Colonic mucosa (tissue), 4 donors: ENCODE results near the gene POU3F1. TPM values are rescaled to one million over a fixed set of nuclear protein-coding genes. Genes with fewer than 3 reads are reported as not detected.

Experiments used
- DNase-seq: peaks from one replicate; pipeline ENCODE4 v3.0.0-alpha.2; 2020
- H3K27ac ChIP-seq: fragments of 200-600 bp; one replicate; pipeline ENCODE4 v1.8.0; 2021
- H3K27me3 ChIP-seq: fragments of 200-600 bp; one replicate; pipeline ENCODE4 v1.8.0; 2021
- H3K36me3 ChIP-seq: fragments of 200-600 bp; one replicate; pipeline ENCODE4 v1.8.0; 2021
- H3K4me1 ChIP-seq: fragments of 200-600 bp; one replicate; pipeline ENCODE4 v1.8.0; 2021; ENCODE audit warnings: mild to moderate bottlenecking
- H3K4me3 ChIP-seq: fragments of 200-600 bp; one replicate; pipeline ENCODE4 v1.8.0; 2021
- H3K9ac ChIP-seq, 2 donors: one replicate each; pipeline ENCODE4 v1.7.0; 2013; ENCODE audit warnings: control low read depth in 2 of 2, low read depth in 2 of 2, low read length in 2 of 2
- H3K9me3 ChIP-seq: fragments of 200-600 bp; one replicate; pipeline ENCODE4 v1.8.0; 2021
- intact Hi-C: fragments of 100-400 bp; cut with DNase I; formaldehyde crosslinking; loops from one replicate; pipeline ENCODE4 v1.14.1; 2022
- total RNA-seq, 2 donors: library from RNA; stranded (reverse); fragmentation: NEBNext Ultra II Directional in 1 of 2; extraction: Animal tissue kit (Norgen Biotek cat#: 25700) in 1 of 2; gene quantifications; one replicate each; pipeline ENCODE4 v1.2.1, GENCODE V29; 2021
- TF ChIP-seq, protein P1 (sequence below): fragments of 200-600 bp; IDR thresholded peaks from one replicate; pipeline ENCODE4 v1.8.0; 2022; ENCODE audit warnings: antibody characterized with exemption, mild to moderate bottlenecking
- donor health status: healthy.
- donor health status: DM: no; HTN: no; CAD: no.
- donor health status: DM: no; HTN: no; CAD: no.

Gene POU3F1
- total RNA-seq, 2 donors from 2014 or later: not detected

DNA sequence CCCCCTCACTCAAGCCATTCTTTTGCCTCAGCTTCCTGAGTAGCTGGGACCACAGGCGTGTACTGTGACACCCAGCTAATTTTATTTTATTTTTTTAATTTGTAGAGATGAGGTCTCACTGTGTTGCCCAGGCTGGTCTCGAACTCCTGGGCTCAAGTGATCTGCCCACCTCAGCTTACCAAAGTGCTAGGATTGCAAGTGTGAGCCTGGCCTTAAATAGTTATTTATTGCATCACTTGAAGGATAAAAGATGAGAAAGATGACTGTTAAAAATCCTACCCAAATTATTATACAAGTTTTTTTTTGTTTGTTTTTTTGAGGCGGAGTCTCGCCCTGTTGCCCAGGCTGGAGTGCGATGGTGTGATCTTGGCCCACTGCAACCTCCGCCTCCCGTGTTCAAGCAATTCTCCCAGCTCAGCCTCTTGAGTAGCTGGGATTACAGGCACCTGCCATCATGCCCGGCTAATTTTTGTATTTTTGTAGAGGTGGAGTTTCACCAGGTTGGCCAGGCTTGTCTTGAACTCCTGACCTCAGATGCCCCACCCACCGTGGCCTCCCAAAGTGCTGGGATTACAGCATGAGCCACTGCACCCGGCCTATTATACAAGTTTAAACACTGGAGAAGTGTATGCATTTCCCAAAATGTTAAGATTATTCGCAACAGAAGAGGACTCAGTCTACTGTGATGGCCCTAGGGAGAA, 31.7 kb downstream of the POU3F1 start:
- H3K4me3 ChIP-seq: no peak overlapping the region
- TF ChIP-seq, protein P1, sequence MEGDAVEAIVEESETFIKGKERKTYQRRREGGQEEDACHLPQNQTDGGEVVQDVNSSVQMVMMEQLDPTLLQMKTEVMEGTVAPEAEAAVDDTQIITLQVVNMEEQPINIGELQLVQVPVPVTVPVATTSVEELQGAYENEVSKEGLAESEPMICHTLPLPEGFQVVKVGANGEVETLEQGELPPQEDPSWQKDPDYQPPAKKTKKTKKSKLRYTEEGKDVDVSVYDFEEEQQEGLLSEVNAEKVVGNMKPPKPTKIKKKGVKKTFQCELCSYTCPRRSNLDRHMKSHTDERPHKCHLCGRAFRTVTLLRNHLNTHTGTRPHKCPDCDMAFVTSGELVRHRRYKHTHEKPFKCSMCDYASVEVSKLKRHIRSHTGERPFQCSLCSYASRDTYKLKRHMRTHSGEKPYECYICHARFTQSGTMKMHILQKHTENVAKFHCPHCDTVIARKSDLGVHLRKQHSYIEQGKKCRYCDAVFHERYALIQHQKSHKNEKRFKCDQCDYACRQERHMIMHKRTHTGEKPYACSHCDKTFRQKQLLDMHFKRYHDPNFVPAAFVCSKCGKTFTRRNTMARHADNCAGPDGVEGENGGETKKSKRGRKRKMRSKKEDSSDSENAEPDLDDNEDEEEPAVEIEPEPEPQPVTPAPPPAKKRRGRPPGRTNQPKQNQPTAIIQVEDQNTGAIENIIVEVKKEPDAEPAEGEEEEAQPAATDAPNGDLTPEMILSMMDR: no peak
- H3K4me1 ChIP-seq: no peaks in the 10 kb centered on the region
- H3K9ac ChIP-seq: no peak overlapping the region
- intact Hi-C loops: no loop called here
- peaks cover 10% of the 10 kb centered on the region for H3K36me3 ChIP-seq
- no peaks in the 10 kb centered on the region for H3K27me3 ChIP-seq
- H3K27ac ChIP-seq: no peak overlapping the region
- H3K9me3 ChIP-seq: no peaks in the 10 kb centered on the region
- DNase-seq: no peak

DNA sequence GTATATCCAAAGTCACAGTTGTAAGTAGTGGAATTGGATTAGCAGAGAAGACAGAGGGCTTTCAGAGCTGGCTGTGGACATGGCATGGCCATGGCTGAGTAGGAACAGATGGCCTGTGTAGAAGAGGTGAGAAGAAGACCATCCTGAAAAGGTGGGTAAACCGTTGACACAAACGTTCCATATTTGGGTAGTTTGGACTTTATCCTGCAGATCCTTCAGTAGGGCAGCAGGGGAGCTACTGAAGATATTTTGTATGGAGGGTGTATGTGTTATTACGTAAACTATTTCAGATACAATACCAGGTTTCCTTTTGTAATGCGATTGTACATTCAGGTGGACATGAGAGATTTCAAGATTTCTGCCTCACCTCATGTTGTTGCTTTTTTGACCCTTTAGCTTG, 32.4 kb downstream of the POU3F1 start:
- DNase-seq: no peak
- Histone ChIP-seq H3K27me3 (no peaks in the 10 kb centered on the region), H3K36me3 (peaks cover 6% of the 10 kb centered on the region), H3K27ac (no peak overlapping the region), H3K9ac (no peak overlapping the region), H3K4me3 (no peak overlapping the region), H3K4me1 (no peaks in the 10 kb centered on the region), H3K9me3 (no peaks in the 10 kb centered on the region)
- intact Hi-C loops: no loop called here
- TF ChIP-seq, protein P1: no peak

DNA sequence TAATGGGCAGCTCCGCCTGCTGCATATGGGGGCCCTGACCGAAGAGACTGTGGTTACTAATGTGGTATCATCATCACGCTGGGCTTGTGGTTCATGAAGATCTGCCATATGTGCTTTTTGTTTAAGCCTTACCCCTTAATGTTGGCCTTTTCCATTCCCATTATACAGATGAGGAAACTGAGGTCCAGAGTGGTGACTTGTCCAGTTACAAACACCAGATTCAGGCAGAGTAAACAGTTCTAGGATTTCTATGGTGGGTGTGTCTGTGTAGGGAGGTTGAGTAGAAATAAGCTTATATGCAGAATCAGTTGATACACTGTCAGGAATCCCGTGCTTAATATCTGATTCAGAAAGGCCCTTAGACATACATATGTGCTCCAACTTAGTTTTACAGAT, 33.4 kb downstream of the POU3F1 start:
- H3K36me3 ChIP-seq: peaks cover 5% of the 10 kb centered on the region
- peak overlapping the region; percentile 85 for H3K27ac ChIP-seq
- no peaks in the 10 kb centered on the region for H3K9me3 ChIP-seq
- no peak for DNase-seq
- TF ChIP-seq, protein P1: no peak
- H3K4me1 ChIP-seq: no peaks in the 10 kb centered on the region
- H3K9ac ChIP-seq: peak overlapping the region; percentile 89 to 99
- no peaks in the 10 kb centered on the region for H3K27me3 ChIP-seq
- intact Hi-C loops: no loop called here
- peak overlapping the region; percentile 81 for H3K4me3 ChIP-seq

DNA sequence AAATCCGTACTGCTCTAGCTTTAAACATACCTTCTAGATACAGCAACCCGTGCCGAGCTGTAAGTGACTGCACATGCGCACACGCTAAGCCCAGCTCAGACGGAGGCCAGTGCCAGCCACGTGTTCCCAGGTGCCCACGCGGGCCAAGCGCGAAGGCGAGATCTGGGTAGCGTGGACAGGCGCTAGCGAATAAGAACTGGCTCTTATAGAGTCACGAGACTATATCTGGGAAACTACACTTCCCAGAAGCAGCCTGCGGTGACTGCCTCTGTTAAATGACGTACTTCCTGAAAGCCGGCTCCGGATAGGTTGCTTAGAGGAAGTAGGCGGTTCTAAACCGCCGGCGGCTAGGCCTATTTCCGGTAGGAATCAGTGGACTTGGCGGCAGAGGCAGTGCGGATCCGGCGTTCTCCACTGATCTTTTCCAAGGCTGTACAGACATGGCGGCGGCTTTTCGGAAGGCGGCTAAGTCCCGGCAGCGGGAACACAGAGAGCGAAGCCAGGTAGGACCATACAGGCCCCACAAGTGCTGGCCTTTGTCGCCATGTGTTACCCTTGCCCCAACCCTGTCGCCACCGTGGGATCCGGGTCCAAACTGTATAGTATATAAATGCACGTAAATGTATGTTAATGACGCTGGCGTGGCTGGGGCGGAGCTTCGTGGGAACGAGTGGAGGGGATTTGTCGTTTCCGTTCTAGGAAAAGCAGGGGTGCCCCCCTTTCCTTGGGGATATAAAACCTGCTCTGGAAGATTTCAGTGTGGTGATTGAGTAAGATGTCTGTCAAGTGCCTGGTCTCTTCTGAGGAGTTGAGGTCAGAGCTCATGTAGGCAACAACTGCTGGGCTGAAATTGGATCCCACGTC, 34.0 kb downstream of the POU3F1 start, which contains the start of gene UTP11:
TSS of gene UTP11 (plus strand) at position 372 of the 864 bp plus-strand sequence. CDS start at position 441, 69 bp downstream.
- H3K4me1 ChIP-seq: no peaks in the 10 kb centered on the region
- intact Hi-C loops: no loop called here
- H3K9ac ChIP-seq: peak within 1 kb of the TSS; percentile 89 to 99
- peak within 1 kb of the TSS; percentile 85 for H3K27ac ChIP-seq
- peak; percentile 95 for DNase-seq
- H3K9me3 ChIP-seq: no peaks in the 10 kb centered on the region
- TF ChIP-seq, protein P1: no peak
- peak within 1 kb of the TSS; percentile 81 for H3K4me3 ChIP-seq
- no peaks in the 10 kb centered on the region for H3K27me3 ChIP-seq
- H3K36me3 ChIP-seq: peaks cover 5% of the 10 kb centered on the region

DNA sequence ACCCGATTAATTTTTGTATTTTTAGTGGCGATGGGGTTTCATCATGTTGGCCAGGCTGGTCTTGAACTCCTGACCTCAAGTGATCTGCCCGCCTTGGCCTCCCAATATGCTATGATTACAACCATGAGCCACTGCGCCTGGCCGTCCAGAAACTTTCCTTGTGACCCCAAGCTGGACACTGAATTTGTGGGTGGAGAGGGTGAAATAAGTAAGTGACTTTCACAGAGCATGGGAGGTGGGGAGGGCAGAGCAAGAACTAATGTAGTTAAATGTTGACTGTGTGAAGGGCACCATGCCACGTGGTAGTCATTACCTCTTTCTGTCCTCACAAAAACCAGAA, 36.8 kb downstream of the POU3F1 start:
- intact Hi-C loops: no loop called here
- no peak overlapping the region for H3K9ac ChIP-seq
- no peak overlapping the region for H3K27ac ChIP-seq
- peaks cover 2% of the 10 kb centered on the region for H3K27me3 ChIP-seq
- TF ChIP-seq, protein P1: no peak
- DNase-seq: no peak
- H3K9me3 ChIP-seq: no peaks in the 10 kb centered on the region
- no peaks in the 10 kb centered on the region for H3K4me1 ChIP-seq
- H3K36me3 ChIP-seq: no peaks in the 10 kb centered on the region
- no peak overlapping the region for H3K4me3 ChIP-seq
